ENCODE data around the gene CCDC47. TPM values are rescaled to one million over a fixed set of nuclear protein-coding genes. Genes with fewer than 3 reads are reported as not detected.

The CCDC47 gene
- total RNA-seq, 4 donors from 2014 or later: 79.8 to 91.8 (median 89.1) TPM

GRCh38 chr17:63783522-63783921 lies 10.1 kb upstream of the CCDC47 start:
- Histone ChIP-seq H3K36me3 (peaks cover 0 to 43% (median 0%) of the 10 kb centered on the region in 3 donors), H3K27me3 (no peaks in the 10 kb centered on the region)
- TF ChIP-seq POLR2A (IDR thresholded peaks at IDR 0.05): no peak

GRCh38 chr17:63780928-63781327 lies 7.5 kb upstream of the CCDC47 start:
- Histone ChIP-seq H3K4me1 (peaks cover 0 to 22% (median under 1%) of the 10 kb centered on the region in 4 donors), H3K4me3 (no peak overlapping the region), H3K27ac (no peak overlapping the region), H3K36me3 (peaks cover 0 to 32% (median 0%) of the 10 kb centered on the region in 3 donors), H3K27me3 (no peaks in the 10 kb centered on the region), H3K9me3 (no peaks in the 10 kb centered on the region)
- DNase-seq: no peak
- TF ChIP-seq CTCF (IDR thresholded peaks at IDR 0.05): no peak
- no peak for TF ChIP-seq POLR2A (IDR thresholded peaks at IDR 0.05)

More at GRCh38 chr17:63783522-63783921, 10.1 kb upstream of the CCDC47 start:
- no peaks in the 10 kb centered on the region for H3K9me3 ChIP-seq
- H3K27ac ChIP-seq: no peak overlapping the region
- peaks cover 0 to 11% (median 0%) of the 10 kb centered on the region in 4 donors for H3K4me1 ChIP-seq
- no peak overlapping the region for H3K4me3 ChIP-seq
- DNase-seq: no peak

- no peak overlapping the region for H3K27ac ChIP-seq
- no peak overlapping the region for H3K4me3 ChIP-seq
- peaks cover 0 to 32% (median 0%) of the 10 kb centered on the region in 3 donors for H3K36me3 ChIP-seq
- H3K27me3 ChIP-seq: no peaks in the 10 kb centered on the region
- TF ChIP-seq POLR2A (IDR thresholded peaks at IDR 0.05) (no peak), CTCF (IDR thresholded peaks at IDR 0.05) (no peak)
- no peaks in the 10 kb centered on the region for H3K9me3 ChIP-seq
- peaks cover 0 to 26% (median 3%) of the 10 kb centered on the region in 4 donors for H3K4me1 ChIP-seq
- DNase-seq: no peak
These were observed 7.1 kb upstream of the CCDC47 start for GRCh38 chr17:63780507-63780906.

GRCh38 chr17:63775420-63775819 lies 2.0 kb upstream of the CCDC47 start:
- no peak for TF ChIP-seq POLR2A (IDR thresholded peaks at IDR 0.05)
- no peak for TF ChIP-seq CTCF (IDR thresholded peaks at IDR 0.05)
- Histone ChIP-seq H3K36me3 (peaks cover 0 to 19% (median 0%) of the 10 kb centered on the region in 3 donors), H3K27ac (peak overlapping the region in 3 of 4 donors; percentile 97 to 99 (median 98)), H3K9me3 (no peaks in the 10 kb centered on the region), H3K27me3 (no peaks in the 10 kb centered on the region), H3K4me3 (peak overlapping the region; percentile 78 to 92 (median 84)), H3K4me1 (peaks cover 0 to 47% (median 15%) of the 10 kb centered on the region in 4 donors)
- no peak for DNase-seq

GRCh38 chr17:63774969-63775265 lies 1.5 kb upstream of the CCDC47 start:
- no peak for DNase-seq
- H3K4me1 ChIP-seq: peaks cover 0 to 44% (median 15%) of the 10 kb centered on the region in 4 donors
- TF ChIP-seq POLR2A (IDR thresholded peaks at IDR 0.05): no peak

GRCh38 chr17:63774141-63774968 lies 958 bp upstream of the CCDC47 start, which contains the start of gene DDX42:
Gene DDX42, plus strand, starts transcription at chr17:63774170. Its CDS starts 12,880 bp downstream, at chr17:63787050.
- H3K27ac ChIP-seq: peak within 1 kb of the TSS; percentile 97 to 99 (median 98)
- H3K9me3 ChIP-seq: no peaks in the 10 kb centered on the region
- H3K4me3 ChIP-seq: peak within 1 kb of the TSS; percentile 78 to 92 (median 84)
- DNase-seq: peak; percentile 39 to 94 (median 73)
- peaks cover 0 to 13% (median 0%) of the 10 kb centered on the region in 3 donors for H3K36me3 ChIP-seq
- TF ChIP-seq CTCF (IDR thresholded peaks at IDR 0.05) (peak in 1 of 6 experiments; percentile 20), POLR2A (IDR thresholded peaks at IDR 0.05) (peak; percentile 6 to 34)
- H3K4me1 ChIP-seq: peaks cover 0 to 39% (median 15%) of the 10 kb centered on the region in 4 donors
- H3K27me3 ChIP-seq: no peaks in the 10 kb centered on the region

More at GRCh38 chr17:63774969-63775265, 1.5 kb upstream of the CCDC47 start:
- Histone ChIP-seq H3K9me3 (no peaks in the 10 kb centered on the region), H3K27ac (peak overlapping the region; percentile 97 to 99 (median 98)), H3K36me3 (peaks cover 0 to 18% (median 0%) of the 10 kb centered on the region in 3 donors), H3K4me3 (peak overlapping the region; percentile 78 to 92 (median 84)), H3K27me3 (no peaks in the 10 kb centered on the region)
